ENCODE measurements around the gene MEP1B.
"Not testable (repeated sequence)": the region's sequence is repeated elsewhere in the genome, so short reads cannot be mapped to it uniquely, and the experiment has no call there.

MEP1B gene
- total RNA-seq, result 0.13 to 0.31 reads per million in 2 donors

DNA sequence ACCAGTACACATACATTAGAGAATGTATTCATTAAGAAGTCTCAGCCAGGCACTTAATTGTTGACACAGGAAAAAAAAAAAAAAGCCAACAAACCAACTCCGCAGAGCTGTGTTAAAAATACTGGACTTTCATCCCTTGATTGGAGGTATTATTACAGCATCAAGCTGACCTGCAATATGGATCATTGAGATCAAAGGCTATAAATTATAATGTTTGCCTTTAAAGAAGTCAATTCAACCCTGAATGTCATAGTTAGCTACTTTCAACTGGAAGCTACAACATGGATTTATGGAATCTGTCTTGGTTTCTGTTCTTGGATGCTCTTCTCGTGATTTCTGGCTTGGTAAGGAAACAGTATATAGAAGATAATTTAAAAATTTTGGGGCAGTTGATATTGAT lies at the start of gene MEP1B:
Gene MEP1B (plus strand): TSS at position 250 of the 400 bp plus-strand sequence. CDS start 32 bp downstream, at position 282.
- DNase-seq, result no peak

GRCh38 chr18:32148185-32148870 lies 41.5 kb upstream of the MEP1B start:
- DNase-seq, result no peak

DNA sequence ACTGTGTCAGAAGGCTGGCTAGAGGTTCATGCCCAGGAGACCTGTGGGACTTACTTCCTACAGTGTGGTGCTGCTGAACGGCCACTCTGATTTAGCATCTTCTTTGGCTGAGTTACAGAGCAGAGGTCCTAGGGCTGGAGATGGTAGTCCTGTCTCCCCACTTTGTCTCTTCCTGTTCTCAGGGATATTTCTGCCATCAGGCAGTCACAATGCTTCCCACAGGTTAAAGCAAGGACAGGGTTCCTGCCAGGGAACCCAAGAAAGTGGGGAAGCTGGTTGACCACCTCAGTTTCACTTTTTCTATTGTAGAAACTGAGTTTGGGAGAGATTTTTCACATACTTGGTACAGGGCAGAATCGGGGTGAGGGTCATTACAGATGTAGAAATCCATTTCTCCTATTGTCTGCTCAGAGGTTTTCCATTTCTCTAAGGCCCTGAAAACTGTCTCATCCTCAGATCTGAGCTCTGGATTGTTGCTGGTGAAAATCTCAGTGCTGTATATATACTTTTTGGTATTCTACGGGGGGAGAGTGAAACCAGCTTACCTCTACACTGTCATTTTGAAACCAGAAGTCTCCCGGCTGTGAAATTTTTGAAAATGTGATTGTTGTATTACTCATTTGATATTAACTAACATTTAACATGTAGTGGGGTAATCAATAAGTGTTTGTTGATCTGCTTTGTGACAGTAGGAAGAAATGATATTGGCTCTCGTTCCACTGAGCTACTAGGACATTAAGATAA lies 37.0 kb upstream of the MEP1B start:
- peak in 1 of 5 experiments; percentile 78 for DNase-seq

GRCh38 chr18:32156855-32157254 lies 33.0 kb upstream of the MEP1B start:
- DNase-seq, result no peak

DNA sequence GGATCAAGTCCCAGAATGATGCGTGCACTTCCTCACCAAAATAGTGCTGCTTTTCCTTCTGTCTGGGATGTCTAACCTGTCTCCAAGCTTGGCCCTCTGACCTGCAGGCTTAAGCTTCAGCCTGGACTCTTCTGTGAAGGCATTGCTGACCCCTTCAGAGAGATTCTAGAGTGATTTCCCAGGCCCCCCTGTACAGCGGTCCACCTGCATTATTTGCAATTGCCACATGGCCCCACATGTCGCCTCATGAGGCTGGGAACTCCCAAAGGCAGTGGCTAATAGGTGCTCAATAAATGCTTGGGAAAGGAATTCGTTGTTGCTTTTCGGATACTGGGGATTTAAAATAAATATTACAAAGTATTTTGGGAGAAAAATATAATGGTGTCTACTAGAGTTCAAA lies 32.3 kb upstream of the MEP1B start:
- no peak for DNase-seq

GRCh38 chr18:32158108-32158624 lies 31.7 kb upstream of the MEP1B start:
- DNase-seq, result peak; percentile 14 to 85 (median 43)

DNA sequence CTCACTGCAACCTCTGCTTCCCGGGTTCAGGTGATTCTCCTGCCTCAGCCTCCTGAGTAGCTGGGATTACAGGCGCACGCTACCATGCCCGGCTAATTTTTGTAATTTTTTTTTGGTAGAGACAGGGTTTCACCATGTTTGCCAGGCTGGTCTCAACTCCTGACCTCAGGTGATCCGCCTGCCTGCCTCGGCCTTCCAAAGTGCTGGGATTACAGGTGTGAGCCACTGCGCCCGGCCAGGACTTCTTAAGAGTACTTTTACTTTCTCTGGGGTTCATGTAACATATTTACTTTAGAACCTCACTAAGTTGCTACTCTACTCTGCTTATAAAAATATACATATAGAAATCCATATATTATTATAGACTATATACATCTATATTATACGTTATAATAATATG lies 31.2 kb upstream of the MEP1B start:
- DNase-seq, result not testable (repeated sequence)

- DNase-seq, result no peak
Measured at GRCh38 chr18:32160547-32160946, 29.3 kb upstream of the MEP1B start.

DNA sequence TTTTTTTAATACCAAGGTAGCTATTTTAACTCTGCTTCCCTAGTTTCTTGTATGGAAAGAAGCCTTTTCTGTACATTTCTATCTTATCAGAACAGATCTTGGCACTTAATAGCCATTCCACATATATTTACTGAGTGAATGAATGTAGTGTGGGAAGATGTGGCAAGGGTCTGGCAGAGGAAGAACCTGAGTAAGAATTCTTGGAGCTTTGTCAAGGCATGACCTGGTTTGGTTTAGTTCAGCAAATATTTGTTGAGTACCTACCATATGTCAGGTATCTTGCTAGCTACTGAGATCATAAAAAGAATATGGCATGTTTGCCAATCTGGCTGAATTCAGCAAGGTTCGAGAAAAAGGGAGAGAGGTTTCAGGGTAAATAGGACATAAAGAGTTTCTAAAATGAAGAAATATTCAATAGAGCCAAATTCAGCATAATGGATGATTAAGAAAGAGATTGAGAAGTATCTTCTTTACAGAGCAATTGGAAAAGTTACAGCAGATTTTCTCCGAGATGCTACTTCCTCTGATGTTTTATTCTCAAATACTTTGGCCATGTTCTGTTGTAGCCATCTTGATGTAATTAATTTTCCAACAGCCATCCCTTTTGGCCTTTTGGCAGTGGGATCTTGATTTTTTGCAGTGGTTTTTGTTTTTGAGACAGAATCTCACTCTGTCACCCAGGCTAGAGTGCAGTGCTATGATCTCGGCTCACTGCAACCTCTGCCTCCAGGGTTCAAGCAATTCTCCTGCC lies 21.7 kb upstream of the MEP1B start:
- no peak for DNase-seq

- no peak for DNase-seq
Measured at GRCh38 chr18:32173654-32174053, 16.2 kb upstream of the MEP1B start.

DNA sequence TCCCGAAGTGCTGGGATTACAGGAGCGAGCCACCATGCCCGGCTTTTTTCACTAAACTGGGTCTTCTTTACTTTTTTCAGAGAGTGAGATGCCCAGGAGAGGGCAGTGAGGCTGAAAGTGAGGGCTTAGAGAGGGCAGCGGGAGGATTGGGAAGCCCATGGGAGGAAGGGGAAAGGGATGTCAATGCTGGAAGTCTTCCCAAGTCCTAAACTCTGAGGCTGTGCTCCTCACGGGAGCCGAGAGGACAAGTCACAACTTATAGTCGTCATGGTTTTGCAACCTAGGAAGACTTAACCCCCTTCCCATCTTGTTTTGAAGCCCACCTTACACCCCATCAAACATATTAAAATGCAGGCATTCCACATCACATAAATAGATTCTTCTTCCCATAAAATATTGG lies 15.1 kb upstream of the MEP1B start:
- no peak for DNase-seq

DNA sequence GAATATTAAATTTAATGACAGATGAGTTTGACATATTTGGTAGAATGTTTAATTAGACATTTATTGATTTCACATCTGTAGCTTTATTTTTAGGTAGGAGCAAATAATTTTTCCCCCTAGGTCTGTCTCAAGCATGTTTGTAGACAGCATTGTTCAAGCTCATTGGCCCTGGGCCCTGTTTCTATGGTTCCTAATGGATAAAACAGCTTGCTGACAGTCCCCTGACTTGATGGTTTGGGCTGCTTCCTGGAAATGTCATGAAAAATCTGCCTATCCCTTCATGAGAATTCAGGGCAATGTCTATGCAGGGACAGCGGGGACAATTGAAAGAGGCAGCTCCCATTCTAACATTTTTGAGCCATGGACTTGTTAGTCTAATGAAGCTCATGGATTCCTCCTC lies 14.6 kb upstream of the MEP1B start:
- no peak for DNase-seq

DNA sequence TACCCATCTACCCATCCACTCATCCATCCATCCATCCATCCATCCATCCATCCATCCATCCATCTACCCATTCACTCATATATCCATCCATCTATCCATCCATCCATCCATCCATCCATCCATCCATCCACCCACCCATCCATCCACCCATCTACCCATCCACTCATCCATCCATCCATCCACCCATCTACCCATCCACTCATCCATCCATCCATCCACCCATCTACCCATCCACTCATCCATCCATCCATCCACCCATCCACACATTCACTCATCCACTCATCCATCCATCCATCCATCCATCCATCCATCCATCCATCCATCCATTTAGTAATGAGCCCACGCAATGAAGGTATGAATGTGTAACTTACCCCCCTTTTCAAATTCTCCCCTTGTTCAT lies 13.1 kb upstream of the MEP1B start:
- not testable (repeated sequence) for DNase-seq

DNA sequence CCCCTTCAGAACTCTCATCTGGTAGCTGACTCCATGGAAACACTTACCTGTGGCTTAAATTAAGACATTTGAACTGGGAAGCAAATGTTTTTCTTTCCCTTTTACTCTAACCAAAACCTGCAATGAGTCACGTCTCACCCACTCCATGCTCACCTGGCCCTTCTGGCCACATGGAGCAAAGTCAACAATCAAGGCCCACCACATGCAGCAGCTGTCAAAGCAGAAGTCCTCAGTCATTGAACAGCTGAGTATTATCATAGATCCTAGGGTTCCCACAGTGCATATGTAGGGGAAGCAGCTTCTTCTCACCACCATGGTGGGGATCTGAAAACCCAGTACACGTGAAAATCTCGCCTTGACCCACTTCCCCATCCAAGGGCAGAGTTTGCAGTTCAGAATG lies 12.3 kb upstream of the MEP1B start:
- DNase-seq, result no peak

GRCh38 chr18:32183503-32183902 lies 6.3 kb upstream of the MEP1B start:
- DNase-seq, result no peak

DNA sequence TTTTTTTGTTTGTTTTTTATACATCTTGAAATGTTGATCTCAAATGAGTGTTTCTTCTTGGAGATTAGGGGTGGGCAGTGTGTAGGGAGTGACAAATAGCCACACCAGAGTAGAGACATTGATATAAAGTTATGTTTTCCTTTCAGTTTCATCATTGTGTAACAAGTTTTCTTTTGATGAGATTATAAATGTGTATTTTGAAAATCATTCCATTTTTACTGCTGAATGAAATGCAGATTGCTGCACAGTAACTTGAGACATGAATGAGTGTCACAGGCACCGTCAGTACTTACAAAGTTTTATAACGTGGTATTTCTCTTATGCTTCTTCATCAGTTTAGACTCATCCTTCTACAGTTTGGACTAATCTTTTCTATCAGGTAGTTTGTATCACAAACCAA lies 370 bp downstream of the MEP1B start:
- DNase-seq, result no peak

DNA sequence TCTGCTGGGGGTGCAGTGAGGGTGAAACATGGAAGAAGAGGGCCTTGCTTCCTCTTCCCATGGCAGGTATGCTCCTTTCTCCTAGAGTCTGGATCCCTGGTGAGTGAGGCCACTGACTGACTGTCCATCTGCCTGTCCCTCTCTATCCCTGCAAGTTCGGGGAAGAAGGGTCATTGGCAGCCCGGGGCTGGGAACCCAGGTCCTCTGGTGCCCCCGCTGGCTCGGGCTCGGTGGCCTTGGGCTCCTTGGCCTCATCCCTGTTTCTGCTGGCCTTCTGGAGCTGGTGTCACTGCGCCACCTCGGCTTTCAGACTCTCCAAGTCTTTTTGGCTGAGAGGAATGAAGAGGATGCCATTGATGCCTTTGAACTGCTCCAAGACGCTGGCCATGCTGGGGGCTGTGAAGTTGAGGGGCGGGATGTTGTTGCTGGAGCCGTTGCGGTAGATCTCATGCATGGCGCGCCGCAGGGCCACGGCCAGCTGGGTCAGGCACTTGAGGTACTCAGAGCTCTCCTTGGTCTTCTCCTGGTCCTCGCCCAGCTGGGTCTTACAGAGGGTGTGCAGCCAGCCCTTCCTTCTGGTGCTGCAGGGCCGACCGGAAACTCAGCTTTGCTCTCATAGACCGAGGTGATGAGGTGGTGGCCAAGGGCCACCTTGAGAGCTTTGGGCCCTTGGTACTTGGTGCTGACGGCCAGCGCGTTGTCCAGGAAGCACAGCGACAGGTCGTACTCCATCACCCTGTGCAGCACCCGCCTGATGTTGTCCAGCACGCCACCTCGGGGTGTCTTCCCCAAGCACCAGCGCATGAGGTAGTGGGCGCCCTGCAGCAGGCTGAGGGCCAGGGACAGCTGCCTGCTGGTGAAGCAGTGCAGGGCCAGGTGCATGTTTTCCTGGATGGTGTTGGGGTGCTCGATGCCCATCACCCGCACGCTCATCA lies 6.3 kb downstream of the MEP1B start:
- no peak for DNase-seq

- no peak for DNase-seq
Measured at GRCh38 chr18:32200766-32201165, 10.9 kb downstream of the MEP1B start.

GRCh38 chr18:32201948-32202672 lies 12.3 kb downstream of the MEP1B start:
- no peak for DNase-seq

DNA sequence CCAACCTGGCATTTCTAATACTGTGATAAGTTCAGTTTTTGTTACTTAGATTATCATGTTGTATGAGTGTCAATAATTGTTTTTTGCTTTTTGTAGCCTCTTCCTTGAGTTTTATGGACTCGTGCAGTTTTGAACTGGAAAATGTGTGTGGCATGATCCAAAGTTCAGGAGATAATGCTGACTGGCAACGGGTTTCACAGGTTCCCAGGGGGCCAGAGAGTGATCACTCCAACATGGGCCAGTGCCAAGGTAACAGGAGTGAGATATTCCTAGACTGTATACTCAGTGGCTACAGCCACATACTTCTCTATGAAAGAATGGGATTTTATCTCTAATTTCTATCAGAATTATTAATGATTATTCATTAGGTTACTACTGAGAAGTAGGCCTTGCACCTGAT lies 18.2 kb downstream of the MEP1B start:
- no peak for DNase-seq

DNA sequence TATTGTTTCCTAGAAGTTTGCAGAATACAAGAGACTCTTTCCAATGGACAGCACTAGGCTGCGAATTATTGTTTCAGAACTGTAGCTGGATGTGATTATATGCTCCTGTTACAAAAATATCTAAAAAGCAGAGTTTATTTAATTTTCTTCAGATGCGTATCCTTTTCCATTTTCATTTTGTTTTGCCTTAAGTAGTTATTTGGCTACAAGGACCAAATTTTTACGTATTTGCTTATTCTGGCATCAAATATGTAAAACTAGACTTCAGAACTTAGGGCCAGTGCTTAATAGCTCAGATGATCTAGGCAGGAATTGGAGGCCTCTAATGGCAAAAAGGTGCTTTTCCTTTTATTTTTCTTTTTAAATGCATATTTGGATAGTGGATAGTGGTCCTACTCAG lies 18.7 kb downstream of the MEP1B start:
- no peak for DNase-seq
